CD4-positive, alpha-beta T cell treated with Interleukin-10 for 1 hour (primary cell): ENCODE data around the gene FIGNL2.
A peak's percentile ranks its signal among the peaks of the same experiment; 100 is the strongest.
"Not testable (repeated sequence)": the region's sequence is repeated elsewhere in the genome, so short reads cannot be mapped to it uniquely, and the experiment has no call there.

Experiments
- DNase-seq: peaks from one replicate; pipeline ENCODE4 v3.0.0-alpha.2; 2020

The FIGNL2 gene

DNA sequence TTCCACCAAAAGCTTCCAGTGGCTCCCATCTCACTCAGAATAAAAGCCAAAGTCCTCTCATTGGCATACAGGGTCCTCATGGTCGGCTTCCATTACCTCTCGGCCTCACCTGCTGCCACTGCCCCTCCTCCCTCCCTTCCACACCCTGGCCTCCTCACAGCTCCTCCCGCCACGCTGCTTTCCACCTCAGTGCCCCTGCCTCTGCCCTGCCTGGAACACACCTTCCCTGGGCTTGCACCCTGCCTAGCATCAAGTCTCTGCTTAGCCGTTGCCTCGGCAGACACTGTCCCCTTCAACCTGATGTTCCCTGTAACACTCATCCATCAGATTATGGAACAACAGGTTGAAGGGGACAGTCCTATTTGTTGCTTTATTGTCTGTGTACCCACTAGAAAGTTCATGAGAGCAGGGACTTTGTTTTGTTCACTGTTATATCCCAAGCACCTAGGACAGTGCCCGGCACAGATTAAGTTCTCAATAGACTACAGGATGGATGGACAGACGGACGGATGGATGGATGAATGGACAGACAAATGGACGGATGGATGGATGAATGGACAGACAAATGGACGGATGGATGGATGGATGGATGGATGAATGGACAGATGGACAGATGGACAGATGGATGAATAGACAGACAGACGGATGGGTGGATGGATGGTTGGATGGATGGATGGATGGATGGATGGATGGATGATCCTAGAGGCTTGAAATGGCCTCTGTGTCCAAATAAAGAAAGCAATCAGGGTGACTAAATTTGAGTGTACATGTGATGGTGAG, 14.9 kb downstream of the FIGNL2 start:
- no peak for DNase-seq

- peak; percentile 14 for DNase-seq
These were observed 16.0 kb downstream of the FIGNL2 start for GRCh38 chr12:51832354-51833107.

DNA sequence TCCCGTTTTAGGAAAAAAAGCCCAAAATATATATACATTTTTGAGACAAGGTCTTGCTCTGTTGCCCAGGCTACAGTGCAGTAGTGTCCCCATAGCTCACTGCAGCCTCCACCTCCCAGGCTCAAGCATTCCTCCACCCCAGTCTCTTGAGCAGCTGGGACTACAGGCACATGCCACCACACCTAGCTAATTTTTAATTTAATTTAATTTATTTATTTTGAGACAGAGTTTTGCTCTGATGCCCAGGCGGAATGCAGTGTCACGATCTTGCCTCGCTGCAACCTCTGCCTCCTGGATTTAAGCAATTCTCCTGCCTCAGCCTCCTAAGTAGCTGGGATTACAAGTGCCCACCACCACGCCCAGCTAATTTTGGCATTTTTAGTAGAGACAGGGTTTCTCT, 16.7 kb downstream of the FIGNL2 start:
- not testable (repeated sequence) for DNase-seq

DNA sequence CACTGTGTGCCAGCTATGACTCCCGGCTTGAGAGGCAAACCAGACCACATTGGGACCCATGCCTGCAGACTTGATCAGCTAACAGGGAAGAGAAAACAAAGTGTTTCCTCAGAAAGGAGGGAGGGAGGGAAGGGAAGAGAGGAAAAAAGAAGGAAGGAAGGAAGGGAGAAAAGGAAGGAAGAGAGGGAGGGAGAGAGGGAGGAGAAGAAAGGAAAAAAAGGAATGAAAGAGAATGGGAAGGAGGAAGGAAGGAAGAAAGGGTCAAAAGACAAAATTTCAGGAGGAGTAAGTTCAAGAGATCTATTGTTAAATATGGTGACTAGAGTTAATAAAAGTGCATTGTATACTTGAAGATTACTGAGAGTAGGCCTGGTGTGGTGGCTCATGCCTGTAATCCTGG, 18.9 kb downstream of the FIGNL2 start:
- DNase-seq, result no peak

- DNase-seq, result no peak
These were observed 19.5 kb downstream of the FIGNL2 start for GRCh38 chr12:51829011-51829481.

GRCh38 chr12:51827925-51828818, 20.3 kb downstream of the FIGNL2 start:
- DNase-seq, result no peak

GRCh38 chr12:51826881-51827280, 21.6 kb downstream of the FIGNL2 start:
- DNase-seq, result no peak

GRCh38 chr12:51825216-51825615, 23.3 kb downstream of the FIGNL2 start:
- no peak for DNase-seq

GRCh38 chr12:51823875-51824565, 24.5 kb downstream of the FIGNL2 start:
- peak; percentile 54 for DNase-seq

- DNase-seq, result no peak
These were observed 25.6 kb downstream of the FIGNL2 start for GRCh38 chr12:51822956-51823355.

DNA sequence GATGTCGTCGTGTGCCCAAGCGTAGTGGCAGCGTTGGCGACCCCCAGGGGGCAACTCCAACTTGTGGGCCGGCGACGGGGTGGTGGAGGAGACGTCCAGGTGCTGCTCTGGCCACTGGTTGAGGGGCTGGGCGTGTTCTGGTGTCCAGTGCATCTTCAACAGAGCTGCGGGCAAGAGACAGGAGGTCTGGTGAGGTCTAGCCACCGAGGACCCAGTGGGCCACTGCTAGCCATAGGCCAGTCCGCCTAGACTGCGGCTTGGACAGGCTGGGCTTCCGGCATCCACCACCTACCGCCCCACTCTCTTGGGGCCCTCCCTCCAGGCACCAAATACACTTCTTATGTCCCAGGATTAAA, 26.3 kb downstream of the FIGNL2 start:
- DNase-seq, result no peak

- peak; percentile 38 for DNase-seq
These were observed 26.9 kb downstream of the FIGNL2 start for GRCh38 chr12:51821440-51822260.

DNA sequence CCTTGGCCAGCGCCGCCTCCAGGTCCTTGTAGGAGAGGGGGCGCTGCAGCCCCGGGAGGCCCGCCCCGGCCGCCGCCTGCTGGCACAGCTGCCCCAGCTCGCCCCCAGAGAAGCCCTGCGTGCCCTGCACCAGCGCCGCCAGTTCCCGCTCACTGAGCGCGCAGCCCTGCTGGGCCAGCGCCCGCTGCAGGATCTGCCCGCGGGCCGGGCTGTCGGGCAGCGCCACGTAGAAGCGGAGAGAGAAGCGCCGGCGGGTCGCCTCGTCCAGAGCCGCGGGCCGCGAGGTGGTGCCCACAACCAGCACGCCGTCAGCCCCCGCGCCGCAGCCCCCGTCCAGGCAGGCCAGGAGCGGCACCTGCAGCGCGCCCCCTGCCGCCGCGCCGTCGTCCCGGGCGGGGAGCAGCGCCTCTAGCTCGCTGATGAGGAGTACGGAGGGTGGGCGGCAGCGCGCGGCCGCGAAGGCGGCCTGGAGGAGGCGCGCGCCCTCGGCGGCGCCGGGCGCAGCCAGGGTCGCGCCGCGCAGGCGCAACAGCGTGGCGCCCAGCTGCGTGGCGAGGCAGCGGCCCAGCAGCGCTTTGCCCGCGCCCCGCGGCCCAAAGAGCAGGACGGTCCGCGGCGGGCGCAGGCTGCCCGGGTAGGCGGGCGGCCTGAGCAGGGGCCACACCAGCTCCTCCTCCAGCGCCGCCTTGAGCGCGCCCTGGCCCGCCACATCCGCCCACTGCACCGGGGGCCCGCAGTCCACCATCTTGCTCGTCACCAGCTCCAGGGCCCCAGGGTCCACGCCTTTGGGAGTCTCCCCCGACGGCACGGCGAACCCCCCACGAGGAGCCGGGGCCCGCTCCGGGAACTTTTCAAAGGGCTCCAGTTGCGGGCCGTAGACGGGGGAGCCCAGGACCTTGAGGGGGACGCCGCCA, 27.7 kb downstream of the FIGNL2 start:
- DNase-seq, result peak; percentile 82

DNA sequence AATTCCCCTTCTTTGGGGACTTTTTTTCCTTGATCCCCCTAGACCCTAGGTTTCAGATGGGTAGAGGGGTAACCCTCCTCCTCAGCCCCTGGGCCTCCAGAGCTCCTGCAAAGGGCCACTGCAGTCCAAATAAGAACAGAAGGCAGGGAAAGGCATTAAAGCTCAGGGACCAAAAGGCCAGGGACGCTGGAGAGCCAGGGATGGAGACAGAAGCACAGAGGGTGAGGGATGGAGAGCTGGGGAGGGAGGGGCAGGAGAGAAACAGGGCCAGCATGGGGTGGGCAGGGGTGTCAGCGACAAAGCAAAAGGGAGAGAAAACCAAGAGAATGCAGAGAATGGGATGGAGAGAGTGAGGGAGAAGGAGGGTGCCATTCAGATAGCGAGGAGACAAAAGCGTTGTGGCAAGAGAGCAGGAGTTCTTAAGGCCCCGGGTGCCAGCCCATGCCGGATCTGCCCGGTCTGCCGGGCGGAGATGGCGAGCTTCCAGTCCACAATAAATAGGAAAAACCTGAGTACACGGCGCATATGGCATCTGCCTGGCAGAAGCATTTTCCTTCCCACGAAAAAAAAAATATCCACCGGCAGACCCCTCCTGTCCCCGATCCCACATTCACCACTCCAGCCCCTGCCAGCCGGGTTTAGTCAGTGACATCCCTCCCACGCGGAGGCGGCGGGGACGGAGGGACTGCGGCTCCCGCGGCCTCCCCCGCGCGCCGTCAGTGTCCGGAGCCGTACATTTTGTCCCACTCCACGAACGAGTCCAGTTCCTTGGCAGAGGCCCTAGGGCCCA, 28.6 kb downstream of the FIGNL2 start:
- DNase-seq, result no peak

- DNase-seq, result no peak
These were observed 29.8 kb downstream of the FIGNL2 start for GRCh38 chr12:51818566-51819300.

GRCh38 chr12:51818086-51818485, 30.4 kb downstream of the FIGNL2 start:
- DNase-seq, result no peak

DNA sequence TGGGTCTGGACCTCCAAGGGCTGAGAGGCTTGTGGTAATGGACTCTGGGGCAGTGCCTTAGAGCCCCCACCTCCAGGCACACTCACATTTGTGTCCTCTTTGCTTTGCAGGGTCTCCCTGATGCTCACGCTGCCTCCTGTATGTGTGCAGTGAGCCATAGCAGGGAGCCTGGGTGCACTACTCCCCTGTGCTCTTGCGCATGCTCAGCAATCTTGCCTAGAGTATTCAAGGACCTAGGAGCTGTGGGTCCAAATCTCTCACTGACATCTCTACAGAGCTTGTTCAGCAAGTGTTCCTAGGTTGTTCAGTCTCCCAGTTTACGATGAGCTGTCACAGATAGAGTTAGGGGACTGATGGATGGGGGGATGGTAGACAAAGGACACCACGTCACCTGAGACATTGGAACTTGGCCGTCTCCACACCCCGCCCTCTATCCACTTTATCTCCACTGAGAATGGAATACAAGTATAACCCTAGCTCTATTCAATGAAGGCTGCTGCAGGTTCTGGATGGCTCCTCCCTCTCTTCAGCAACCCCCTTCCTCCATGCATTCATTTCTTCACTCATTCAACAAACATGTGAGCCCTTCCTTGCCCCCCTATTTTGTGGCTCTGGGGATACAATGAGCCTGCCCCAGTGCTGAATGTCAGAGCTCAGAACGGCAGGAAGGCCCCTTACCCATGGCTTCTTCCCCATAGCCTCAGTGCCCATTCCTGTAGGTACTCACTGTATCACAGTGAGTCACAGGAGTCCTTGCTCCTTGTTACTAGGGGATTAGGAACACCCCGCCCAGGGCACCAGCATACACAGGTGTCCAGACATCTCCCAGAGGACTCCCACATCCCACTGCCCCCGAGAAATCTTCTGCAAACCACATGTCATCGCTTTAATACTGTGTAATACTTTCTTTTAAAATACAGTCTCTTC, 31.2 kb downstream of the FIGNL2 start:
- DNase-seq, result no peak

DNA sequence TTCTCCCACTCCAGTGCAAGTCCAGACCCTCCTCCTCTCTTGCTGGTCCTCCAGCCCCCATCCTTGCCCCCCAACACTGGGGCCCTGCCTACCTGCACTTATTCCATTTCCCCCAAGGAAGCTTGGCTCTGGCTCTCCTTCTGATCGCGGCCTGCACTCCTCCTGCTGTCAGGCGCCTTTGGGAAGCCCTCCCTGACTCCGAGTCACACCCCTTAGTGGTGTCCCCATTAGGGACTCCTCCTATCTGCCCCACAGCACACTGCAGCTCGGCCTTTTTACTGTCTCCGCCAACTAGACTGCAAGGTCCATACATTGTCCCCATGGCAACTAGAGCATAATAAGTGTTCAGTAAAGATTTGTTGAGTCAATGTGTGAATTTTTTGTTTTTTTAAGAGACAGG, 32.9 kb downstream of the FIGNL2 start:
- no peak for DNase-seq
